NCI-H524 treated with DMSO at 0.1 percent for 48 hours (cell line): Measurements from ENCODE around the gene RNF7.
"Not testable (repeated sequence)": the region's sequence is repeated elsewhere in the genome, so short reads cannot be mapped to it uniquely, and the experiment has no call there.

Source experiments
- DNase-seq: peaks from one replicate; lab custom pipeline; 2025; lab: John Stamatoyannopoulos, UW

Gene RNF7

DNA sequence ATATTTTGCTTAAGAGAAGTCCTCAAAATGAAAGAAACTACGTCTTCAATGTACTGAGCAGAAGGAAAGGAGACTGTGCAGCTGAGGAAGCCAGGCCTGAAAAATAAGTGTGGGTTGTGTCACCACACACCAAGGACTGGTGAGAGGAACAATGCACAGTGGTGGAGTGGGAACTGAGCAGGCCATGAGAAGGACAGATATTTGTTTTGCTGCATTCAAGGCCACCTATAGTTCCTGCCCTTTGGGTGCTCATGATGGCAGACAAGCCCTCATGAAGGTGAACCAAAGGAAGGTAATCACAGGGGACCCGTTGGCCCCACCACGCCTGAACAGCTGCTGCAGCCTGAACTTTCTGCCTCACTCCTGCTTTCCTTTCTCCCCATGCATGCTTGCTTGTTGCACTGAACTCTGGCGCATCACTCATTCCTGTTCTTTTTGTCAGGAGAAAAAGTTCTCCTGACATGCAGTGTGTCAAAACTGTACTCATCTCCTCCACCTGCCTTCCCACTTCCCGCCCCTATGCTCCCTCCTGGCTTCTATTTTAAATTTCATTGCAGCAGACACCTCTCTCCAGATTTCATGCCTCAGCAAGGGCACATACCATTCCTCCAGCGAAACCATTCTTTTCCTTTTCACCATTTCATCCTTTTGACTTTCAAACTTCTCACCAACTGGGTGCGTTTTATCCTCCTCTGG, 2.2 kb upstream of the RNF7 start:
- DNase-seq: no peak

DNA sequence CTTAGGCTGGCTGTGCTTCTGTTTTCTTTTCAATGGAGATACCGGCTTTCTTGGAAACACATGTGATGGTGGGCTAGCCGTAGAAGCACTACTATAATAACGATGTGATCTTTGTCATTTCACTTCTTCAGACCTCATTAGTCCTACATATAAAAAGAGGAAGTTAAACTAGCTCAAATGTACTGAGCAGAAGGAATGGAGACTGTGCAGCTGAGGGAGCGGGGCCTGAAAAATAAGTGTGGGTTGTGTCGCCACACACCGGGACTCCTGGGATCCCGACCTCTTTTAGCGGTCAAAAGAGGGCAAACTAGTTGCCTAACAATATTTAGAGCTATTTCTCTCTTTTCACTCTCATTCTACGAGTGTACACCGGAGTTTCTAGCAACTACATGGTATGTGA, 1.0 kb upstream of the RNF7 start:
- DNase-seq: no peak

DNA sequence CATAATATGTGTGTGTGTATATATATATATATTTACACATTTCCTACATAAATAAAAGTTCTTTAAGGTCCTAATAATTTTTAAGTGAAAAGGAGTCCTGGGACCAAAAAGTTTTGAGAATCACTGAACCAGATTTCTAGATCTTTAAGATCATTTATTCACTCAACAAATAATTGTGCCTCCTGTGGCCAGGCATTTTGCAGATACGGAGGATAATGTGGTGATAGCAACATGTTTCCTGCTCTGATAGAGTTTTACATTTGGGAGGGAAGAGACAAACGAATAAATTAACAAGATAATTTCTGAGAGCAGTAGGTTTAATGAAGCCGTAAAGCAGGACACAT, 448 bp upstream of the RNF7 start:
- no peak for DNase-seq

DNA sequence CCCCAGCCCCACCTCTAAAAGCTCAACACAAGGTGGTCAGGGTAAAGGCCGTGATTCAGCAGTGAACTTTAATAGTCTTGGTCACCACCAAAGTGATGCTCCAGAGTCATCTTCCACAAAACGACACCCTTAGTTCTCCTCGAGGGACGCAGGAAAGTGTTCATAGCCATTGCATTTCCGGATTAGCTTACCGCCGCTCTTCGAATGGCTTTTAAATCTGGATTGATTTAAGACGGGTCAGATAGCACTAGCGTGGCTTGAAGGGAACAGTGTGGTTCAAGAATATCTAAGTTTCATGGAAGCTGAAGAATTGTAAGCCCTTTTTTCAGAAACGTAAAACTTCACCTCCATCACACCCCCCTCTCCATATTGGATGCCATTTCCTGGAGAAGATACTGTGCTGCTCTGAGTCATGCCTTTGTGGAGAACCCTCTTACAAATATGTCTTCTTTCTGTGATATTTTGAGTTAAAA, 829 bp downstream of the RNF7 start:
- DNase-seq: no peak

DNA sequence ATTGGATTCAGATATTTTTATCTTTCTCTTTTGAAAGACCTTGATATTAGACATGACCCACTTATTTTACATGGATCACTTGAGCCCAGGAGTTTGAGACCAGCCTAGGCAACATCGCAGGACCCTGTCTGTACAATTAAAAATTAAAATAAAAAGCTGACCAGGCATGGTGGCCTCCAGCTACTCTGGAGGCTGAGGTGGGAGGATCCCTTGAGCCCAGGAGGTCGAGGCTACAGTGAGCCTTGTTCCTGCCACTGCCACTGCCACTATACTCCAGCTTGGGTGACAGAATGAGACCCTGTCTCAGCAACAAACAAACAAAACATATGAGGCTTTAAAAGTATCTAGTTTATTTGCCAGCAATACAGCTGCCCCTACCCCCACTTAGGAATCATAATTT, 1.6 kb downstream of the RNF7 start:
- DNase-seq: no peak

DNA sequence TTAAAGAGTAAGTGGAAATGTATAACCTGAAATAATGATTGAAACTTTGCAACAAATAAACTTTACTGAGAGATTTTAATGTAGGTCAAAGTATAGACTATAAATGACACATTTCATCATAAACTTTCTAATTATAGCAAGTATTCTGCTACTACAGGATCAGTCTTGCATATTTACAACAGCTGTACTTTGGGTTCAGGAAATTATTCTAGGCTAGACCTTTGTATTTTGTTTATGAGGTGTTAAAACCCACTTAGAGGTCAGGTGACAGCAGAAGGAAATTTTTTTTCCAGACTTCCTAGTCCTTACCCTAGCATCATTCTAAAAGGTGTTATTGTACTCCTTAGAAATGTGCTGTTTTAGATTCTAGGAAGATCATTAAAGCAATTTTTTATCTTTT, 2.3 kb downstream of the RNF7 start:
- DNase-seq: no peak

DNA sequence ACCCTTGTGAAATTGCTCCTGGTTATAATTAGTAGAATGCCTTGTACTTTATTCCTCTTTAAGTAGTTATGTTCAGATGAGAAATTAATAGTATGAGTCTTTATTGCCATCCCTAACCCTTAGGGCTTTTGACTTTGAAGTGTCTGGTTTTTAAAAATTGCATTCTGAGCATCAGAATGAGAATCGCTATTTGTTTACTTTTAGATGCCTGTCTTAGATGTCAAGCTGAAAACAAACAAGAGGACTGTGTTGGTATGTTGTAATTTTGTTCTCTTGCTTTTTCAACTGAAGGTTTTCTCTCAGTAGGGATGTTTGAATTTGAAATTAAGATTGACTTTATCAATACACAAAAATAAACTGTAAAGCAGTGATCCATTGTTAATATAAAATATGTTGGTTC, 5.2 kb downstream of the RNF7 start:
- DNase-seq: no peak

DNA sequence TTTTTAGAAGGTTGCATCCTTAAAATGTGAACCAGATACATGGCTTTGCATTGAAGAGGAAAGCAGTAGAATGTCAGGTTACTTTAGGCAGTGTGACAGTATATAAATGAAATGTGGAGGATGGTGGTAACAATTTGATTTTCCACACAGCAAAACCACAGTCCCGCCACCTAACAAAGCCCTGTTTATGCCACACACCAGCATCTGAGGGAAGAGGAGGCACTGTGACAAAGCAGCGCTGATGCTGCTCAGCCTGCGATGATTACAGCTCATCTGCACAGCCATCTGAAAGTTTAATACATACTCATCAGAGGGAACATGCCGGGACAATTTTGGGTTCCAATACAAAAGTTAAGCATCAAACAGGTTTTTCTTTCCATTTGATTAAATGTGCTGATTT, 8.9 kb downstream of the RNF7 start:
- no peak for DNase-seq

DNA sequence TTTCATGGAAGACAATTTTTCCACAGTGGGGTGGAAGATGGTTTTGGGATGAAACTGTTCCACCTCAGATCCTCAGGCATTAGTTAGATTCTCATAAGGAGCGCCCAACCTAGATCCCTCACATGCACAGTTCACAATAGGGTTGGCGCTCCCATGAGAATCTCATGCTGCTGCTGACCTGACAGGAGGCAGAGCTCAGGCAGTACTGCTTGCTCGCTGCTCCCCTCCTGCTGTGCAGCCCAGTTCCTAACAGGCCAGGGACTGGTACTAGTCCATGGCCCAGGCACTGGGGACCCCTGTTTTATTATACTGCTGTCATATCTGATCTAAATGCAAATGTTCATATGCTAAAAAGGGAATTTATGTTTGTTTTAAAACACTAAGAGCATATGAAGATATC, 15.3 kb downstream of the RNF7 start:
- DNase-seq: no peak

DNA sequence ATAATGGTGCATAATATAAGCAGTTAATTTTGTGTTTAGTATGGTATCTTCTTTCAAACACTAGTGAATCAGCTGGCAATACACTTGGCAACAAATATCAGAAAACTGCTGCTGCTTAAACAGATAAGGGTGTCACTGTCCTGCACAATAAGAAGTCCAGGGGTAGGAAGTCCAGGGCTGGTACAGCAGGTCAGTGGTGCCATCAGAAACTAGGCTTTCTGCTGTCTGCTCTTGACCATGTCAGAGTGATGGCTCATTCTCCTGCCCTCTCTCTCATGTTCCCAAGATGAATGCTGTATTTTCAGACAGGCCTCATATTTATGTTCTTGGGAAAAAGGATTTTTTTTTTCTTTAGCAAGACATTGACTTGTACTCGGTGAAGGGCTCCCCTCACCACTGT, 15.9 kb downstream of the RNF7 start:
- no peak for DNase-seq

DNA sequence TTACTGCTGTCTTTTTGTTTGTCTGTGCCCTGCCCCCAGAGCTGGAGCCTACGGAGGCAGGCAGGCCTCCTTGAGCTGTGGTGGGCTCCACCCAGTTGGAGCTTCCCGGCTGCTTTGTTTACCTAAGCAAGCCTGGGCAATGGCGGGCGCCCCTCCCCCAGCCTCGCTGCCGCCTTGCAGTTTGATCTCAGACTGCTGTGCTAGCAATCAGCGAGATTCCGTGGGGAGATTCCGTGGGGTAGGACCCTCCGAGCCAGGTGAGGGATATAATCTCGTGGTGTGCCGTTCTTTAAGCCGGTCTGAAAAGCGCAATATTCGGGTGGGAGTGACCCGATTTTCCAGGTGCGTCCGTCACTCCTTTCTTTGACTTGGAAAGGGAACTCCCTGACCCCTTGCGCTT, 24.5 kb downstream of the RNF7 start:
- not testable (repeated sequence) for DNase-seq

DNA sequence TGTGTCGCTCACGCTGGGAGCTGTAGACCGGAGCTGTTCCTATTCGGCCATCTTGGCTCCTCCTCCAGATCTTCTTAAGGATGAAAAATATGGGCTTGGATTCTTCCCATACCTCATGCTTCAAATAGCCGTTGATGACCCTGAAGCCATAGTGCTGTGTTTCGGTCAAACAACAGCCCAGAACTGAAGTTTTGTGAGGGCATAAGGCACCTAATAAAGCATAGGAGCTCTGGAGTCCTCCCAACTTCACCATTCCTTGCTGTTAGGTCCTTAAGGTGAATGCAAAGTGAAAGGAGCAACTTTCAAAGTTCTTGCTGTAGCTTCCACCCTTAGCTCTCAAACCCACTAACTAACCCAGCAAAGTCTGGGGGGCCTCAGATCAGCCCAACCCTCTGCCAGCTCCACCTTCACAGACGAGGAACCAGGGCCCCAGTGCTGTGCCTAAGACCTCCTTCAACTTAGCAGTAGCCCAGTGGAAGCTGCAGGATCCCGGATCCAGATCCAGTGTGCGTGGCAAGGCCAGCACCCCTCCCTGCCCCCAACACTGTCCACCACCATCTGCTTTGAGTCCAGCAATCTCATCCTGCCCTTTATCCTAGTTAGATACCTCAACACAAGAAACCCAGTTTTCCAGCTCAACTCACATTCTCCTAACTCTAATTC, 25.1 kb downstream of the RNF7 start, which contains the start of gene GRK7:
GRK7 (plus strand) TSS at position 321 of the 663 bp plus-strand sequence. CDS start 14,877 bp downstream, outside the sequence.
- DNase-seq: no peak

DNA sequence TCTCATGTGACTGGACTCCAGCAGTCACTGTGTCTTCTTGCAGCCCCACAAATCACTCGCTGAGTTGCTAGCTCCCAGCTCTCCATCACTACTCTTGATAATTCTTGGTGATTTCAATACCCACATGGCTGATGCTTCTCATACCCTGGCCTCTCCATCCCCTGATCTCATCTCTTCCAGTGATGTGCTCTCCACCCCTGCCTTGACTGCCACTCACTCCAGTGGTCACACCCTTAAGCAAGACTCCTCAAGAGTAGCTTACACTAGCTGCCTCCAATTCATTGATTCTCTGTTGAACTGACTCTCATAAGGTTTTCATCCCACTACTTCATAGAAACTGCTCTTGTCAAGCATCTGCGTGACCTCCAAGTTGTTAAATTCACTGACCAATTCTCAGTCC, 25.9 kb downstream of the RNF7 start:
- DNase-seq: no peak

DNA sequence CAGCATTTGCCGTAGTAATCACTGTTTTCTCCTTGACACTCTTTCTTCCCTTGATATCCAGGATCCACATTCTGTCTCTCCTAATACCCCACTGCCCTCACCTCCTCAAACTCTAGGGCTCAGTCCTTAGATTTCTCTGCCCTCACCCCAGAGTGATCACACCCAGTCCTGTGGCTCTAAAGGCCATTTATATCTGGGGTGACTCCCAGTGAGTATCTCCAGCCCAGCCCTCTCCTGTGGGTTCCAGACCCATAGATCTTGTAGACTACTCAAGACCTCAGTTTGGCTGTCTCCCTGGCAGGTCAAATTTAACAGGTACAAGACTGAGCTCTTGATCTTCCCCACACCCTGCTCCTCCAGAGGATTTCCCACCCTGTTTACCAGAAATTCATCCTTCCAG, 26.4 kb downstream of the RNF7 start:
- no peak for DNase-seq

DNA sequence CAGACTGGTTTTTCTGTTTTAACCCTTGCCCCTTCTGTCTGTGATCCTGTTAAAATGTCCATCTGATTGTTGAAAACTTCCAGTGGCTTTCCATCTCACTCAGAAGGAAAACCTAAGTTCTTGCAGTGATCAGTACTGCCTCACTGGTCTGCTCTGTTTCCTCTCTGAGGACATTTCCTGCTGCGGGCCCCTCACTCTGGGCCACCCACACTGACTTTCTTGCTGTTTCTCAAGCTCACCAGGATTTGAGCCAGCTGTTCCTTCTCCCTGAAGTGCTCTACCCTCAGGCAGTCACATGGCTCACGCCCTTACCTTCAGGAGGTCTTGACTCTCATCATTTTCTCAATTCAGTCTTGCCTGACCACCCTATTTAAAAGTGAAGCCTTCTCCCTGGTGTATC, 26.9 kb downstream of the RNF7 start:
- DNase-seq: no peak

DNA sequence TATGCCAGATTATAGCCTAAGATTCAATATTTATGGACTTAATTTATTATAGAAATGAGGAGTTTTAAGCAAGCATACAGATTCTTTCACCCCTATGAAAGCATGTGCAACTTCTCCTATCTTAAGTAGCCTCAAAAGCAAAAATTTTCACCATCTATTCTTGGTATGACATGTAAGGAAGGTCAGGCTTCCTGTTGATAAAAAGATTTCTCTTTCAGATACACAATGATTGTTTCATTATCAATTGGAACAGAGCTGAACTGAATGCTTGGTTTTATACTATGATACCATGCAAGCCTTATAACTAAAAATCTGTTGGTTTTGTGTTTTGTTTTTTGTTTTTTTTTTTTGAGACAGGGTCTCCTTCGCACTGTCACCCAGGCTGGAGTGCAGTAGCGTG, 29.0 kb downstream of the RNF7 start:
- no peak for DNase-seq

DNA sequence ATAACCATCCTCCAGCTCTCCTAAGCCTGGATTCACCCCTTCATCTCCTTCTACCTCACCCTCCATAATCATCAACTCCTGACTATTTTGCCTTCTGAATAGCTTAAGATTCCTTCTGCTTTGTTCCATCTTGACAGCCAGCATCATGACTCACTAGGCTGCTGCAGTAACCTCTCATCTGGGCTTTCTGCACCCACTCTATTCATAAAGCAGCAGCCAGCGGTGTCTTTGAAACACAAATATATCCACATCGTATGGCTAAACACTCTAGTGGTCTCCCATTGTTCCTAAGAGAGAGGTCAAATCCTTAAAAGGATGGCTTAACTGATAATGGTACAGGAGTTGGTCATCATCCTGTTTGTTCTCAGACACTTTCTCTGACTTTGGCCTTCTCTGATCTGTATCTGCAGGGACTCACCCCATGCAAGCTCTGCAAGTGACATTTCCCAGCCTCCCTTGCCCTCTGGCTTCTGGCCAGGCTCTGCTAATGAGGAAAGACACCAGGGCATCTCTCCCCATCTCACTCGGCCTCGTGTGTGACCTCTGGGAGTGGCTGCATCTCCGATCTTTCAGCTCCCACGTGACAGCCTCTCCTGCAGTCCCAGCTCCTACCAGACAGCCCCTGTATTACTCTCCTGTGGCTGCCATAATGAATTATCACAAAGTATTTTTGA, 31.3 kb downstream of the RNF7 start:
- DNase-seq: no peak

DNA sequence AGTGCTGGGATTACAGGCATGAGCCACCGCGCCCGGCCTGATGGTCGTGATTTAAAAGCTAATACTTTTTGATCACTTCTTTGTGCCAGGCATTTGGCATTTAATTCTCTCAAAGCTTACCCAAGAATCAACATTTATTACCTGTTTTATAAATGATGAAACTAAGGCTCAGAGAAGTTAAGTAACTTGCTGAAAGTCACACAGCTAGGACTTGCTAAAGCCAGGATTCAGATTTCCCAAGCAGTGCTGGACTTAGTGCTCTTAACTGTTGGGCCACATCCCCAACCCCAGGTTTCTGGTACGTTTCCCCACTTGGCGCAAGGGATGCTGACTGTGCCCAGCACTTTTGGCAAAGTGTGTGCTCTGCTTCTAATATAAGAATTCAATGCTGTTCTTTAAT, 35.6 kb downstream of the RNF7 start:
- no peak for DNase-seq

DNA sequence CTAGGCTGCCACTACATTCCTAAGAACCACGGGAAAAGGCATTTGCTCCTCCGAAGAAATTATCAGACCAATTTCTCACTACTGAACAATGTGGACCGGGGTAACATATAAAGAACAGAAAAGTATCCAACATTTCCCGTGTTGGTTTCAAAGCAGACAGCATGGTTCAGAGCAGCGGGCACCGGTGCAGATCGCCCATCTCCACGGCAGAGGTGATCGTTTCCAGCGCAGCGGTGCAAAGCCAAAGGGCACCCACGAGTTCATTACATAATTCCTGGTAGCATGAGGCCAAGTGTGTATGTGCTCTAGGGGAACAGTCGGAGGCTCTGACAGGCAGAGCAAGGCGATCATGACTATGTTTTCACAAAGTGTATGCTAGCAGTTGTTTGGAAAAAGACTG, 38.3 kb downstream of the RNF7 start:
- no peak for DNase-seq

DNA sequence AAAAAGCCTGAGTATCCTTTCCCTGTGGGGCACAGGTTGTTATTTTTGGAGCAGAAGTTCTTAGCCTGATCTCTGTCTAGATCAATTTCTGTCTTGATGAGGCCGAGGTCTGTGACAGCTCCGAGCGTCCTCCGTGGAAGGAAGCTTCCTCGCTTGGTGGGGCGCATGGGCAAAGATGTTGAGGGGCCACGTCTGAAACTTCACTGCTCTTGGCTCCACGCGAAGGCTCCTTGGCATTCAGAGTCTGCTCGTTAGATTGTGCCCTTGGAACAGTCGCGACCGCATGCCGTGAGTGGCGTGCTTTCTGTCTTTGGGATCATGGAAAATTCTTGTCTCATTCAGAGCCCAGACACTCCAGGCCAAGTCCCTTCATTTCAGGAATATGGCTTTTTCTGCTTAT, 38.8 kb downstream of the RNF7 start:
- no peak for DNase-seq

DNA sequence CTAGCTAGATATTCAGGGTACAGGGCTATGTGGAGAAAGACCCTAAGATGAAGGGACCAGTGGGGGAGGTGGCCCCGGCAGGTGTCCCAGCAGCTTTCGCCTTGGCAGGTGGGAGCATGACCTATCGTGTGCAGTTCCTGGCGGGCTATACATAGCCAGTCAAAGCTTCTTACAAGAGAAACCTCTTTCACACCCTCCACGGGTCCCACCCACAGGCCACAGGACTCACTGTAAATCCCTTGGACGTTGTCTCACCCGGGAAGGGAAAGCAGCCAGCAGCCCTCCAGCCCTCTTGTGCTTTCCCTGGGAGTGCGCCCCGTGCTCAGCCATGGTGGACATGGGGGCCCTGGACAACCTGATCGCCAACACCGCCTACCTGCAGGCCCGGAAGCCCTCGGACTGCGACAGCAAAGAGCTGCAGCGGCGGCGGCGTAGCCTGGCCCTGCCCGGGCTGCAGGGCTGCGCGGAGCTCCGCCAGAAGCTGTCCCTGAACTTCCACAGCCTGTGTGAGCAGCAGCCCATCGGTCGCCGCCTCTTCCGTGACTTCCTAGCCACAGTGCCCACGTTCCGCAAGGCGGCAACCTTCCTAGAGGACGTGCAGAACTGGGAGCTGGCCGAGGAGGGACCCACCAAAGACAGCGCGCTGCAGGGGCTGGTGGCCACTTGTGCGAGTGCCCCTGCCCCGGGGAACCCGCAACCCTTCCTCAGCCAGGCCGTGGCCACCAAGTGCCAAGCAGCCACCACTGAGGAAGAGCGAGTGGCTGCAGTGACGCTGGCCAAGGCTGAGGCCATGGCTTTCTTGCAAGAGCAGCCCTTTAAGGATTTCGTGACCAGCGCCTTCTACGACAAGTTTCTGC, 40.1 kb downstream of the RNF7 start:
- DNase-seq: no peak

DNA sequence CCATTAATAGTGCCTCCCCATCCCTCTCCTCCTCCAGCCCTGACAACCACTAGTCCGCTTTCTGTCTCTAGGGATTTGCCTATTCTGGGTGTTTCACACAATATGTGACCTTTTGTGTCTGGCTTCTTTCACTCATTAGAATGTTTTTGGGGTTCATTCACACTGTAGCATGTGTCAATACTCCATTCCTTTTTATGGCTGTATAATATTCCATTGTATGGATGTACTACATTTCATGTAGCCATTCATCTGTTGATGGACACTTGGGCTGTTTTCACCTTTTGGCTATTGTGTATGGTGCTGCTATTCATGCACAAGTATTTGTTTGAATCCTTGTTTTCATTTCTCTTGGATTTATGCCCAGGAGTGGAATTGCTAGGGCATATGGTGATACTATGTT, 41.6 kb downstream of the RNF7 start:
- no peak for DNase-seq
